ENCODE measurements around the gene CNTNAP2.

The CNTNAP2 gene

GRCh38 chr7:147432576-147432975 is 1316.0 kb downstream of the CNTNAP2 start:
- TF ChIP-seq ZNF354C (tag by site-specific recombination; IDR thresholded peaks at IDR 0.05; ENCODE audit: borderline replicate concordance, low read depth) (no peak), ZIC2 (tag by site-specific recombination; IDR thresholded peaks at IDR 0.05) (no peak), ZNF302 (tag by site-specific recombination; IDR thresholded peaks at IDR 0.05; ENCODE audit: low read depth) (no peak), ZBTB49 (tag by site-specific recombination; IDR thresholded peaks at IDR 0.05; ENCODE audit: low read depth) (no peak)
- no peaks in the 10 kb centered on the region for H3K4me1 ChIP-seq (ENCODE audit: control insufficient read depth, insufficient read depth, low read length)
- H3K4me3 ChIP-seq (ENCODE audit: low read depth, low read length), result no peak overlapping the region
- H3K36me3 ChIP-seq (ENCODE audit: control insufficient read depth in 2 of 2, insufficient read depth in 1 of 2, low read length in 2 of 2), result no peaks in the 10 kb centered on the region
- no peak overlapping the region for H3K27ac ChIP-seq (ENCODE audit: extremely low read depth, low read depth, low read length)
- ChIA-PET CTCF (no interaction called here), POLR2A (no interaction called here)
- no peaks in the 10 kb centered on the region for H3K9me3 ChIP-seq (ENCODE audit: control insufficient read depth, insufficient read depth, low read depth, low read length)

- ChIA-PET POLR2A (no interaction called here), CTCF (no interaction called here)
- no peaks in the 10 kb centered on the region for H3K36me3 ChIP-seq (ENCODE audit: control insufficient read depth in 2 of 2, insufficient read depth in 1 of 2, low read length in 2 of 2)
- H3K4me3 ChIP-seq (ENCODE audit: low read depth, low read length), result no peak overlapping the region
- no peaks in the 10 kb centered on the region for H3K9me3 ChIP-seq (ENCODE audit: control insufficient read depth, insufficient read depth, low read depth, low read length)
- H3K27ac ChIP-seq (ENCODE audit: extremely low read depth, low read depth, low read length), result no peak overlapping the region
- TF ChIP-seq HIC1 (tag by site-specific recombination; IDR thresholded peaks at IDR 0.05), result no peak
- TF ChIP-seq PRDM10 (tag by site-specific recombination; IDR thresholded peaks at IDR 0.05), result no peak
- TF ChIP-seq ZNF704 (tag by site-specific recombination; IDR thresholded peaks at IDR 0.05), result no peak
- no peak for TF ChIP-seq ZNF660 (tag by site-specific recombination; IDR thresholded peaks at IDR 0.05)
- TF ChIP-seq ZNF138 (tag by site-specific recombination; IDR thresholded peaks at IDR 0.05; ENCODE audit: borderline replicate concordance), result no peak
- H3K4me1 ChIP-seq (ENCODE audit: control insufficient read depth, insufficient read depth, low read length), result no peaks in the 10 kb centered on the region
Measured at GRCh38 chr7:147436718-147437117, 1320.1 kb downstream of the CNTNAP2 start.

GRCh38 chr7:147438216-147438615 is 1321.6 kb downstream of the CNTNAP2 start:
- ChIA-PET POLR2A (no interaction called here), CTCF (no interaction called here)
- no peaks in the 10 kb centered on the region for H3K4me1 ChIP-seq (ENCODE audit: control insufficient read depth, insufficient read depth, low read length)
- no peak overlapping the region for H3K27ac ChIP-seq (ENCODE audit: extremely low read depth, low read depth, low read length)
- H3K4me3 ChIP-seq (ENCODE audit: low read depth, low read length), result no peak overlapping the region
- H3K9me3 ChIP-seq (ENCODE audit: control insufficient read depth, insufficient read depth, low read depth, low read length), result no peaks in the 10 kb centered on the region
- no peak for TF ChIP-seq BCL11B (tag by site-specific recombination; IDR thresholded peaks at IDR 0.05; ENCODE audit: low read depth)
- TF ChIP-seq SCRT1 (tag by site-specific recombination; IDR thresholded peaks at IDR 0.05; ENCODE audit: borderline replicate concordance), result no peak
- no peak for TF ChIP-seq ZNF121 (tag by site-specific recombination; IDR thresholded peaks at IDR 0.05)
- no peak for TF ChIP-seq ZBTB26 (tag by site-specific recombination; optimal IDR thresholded peaks at IDR 0.05)
- TF ChIP-seq BCL11A (tag by site-specific recombination; IDR thresholded peaks at IDR 0.05; ENCODE audit: low read depth), result no peak
- TF ChIP-seq SP2 (tag by site-specific recombination; IDR thresholded peaks at IDR 0.05), result no peak
- TF ChIP-seq ZNF266 (tag by site-specific recombination; IDR thresholded peaks at IDR 0.05; ENCODE audit: low read depth), result no peak
- no peak for TF ChIP-seq ZNF473 (tag by site-specific recombination; IDR thresholded peaks at IDR 0.05)
- TF ChIP-seq HOXC10 (CRISPR knock-in tag; IDR thresholded peaks at IDR 0.05), result no peak
- H3K36me3 ChIP-seq (ENCODE audit: control insufficient read depth in 2 of 2, insufficient read depth in 1 of 2, low read length in 2 of 2), result no peaks in the 10 kb centered on the region
